ENCODE results near the gene RAB11FIP5.

The RAB11FIP5 gene

DNA sequence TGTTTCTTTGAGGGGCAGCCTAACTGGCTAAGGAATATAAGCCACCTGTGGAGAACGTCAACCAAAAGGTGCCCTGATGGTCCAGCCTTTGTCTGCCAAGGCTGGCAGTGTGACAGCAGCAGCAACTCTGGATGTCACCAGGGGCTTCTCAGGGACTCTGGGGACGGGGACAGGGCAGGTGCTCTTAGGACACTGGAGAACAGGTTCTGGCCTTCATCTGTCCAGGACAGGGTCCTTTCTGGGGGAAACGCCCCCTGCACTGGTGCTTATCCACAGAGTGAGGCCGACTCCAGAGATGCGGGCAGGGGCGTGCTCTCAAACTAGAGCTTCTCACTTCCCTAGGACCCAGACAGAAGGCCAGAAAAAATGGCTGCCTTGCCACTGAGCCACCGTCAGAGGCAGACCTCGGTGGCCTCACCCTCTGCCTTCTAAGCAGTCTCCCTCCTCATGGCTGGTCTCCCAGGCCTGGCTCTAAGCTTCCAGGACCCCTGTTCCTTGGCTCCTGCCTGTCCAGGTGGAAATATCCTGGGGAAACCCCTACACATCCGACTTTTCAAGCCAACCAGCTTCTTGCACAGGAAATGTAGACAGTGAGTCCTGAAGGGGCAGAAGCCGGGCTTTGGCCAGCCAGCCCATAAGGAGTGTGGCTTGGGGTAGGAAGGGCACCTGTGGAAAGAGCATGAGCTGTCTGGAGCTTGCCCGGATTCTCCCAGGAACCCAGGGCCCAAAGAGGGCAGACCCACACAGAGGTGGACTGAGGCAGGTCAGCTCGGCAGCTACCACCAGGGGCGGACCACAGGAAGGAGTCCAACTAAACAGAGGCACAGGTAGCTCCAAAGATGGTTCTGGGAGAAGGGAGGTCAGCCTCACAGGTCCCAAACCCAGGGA, 30.0 kb downstream of the RAB11FIP5 start:
- no peak for DNase-seq

GRCh38 chr2:73081181-73081671, 31.5 kb downstream of the RAB11FIP5 start:
- DNase-seq: no peak

DNA sequence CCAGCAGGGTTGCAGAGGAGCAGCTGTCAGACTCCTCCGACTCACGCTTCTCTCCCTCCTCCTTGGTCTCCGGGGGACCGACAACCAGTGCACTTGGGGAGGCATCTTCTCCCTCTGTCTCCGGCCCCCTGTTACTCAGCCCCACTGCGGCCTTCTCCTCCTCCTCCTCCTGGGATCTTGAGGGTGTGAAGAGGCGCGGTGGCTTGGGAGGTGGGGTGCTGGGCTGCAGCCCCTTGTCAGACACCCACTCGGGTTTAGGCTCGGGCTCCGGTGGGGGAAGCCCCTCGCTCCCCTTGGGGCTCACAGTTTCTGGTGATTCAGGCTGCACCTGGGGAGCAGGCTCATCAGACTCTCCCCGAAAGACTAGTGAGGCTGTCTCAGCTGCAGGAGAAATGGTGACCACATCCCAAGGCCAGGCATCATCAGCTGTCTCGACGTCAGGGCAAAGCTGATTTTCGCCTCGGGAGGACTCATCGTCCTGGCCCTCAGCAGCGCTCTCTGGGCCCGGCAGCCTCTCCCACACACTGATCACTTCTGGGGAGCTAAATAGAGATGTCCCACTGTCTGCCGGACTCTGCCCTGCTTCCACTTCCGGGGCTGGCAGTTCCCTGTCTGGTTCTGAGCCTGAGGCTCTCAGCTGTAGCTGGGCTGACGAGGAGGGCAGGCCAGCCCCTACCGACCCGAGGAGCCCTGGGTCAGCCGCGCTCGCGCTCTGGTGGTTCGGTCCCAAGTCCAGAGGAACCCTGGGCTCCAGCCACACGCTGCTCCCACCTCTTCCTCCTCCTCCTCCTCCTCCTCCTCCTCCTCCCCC, 32.2 kb downstream of the RAB11FIP5 start:
- DNase-seq: no peak

DNA sequence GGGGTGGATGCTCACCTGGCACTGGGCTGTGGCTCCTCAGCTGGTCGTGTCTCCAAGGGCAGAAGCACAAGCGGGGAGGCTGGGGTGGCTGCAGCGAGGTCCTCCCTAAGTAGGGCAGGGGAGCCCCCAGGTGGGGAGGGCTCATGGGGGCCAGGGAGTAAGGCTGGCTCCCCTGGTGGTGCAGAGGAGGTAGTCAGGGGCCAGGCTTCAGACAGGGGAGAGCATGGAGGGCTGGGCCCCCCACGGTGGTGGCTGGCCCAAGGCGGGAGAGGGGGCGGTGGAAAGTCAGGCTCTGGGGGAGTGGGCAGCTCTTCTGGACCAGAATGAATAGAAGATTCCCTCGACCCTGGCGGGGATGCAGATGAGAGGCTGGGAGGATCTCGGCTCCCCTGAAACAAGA, 33.1 kb downstream of the RAB11FIP5 start:
- no peak for DNase-seq

- DNase-seq: no peak
These were observed 34.0 kb downstream of the RAB11FIP5 start for GRCh38 chr2:73078457-73079411.

- DNase-seq: no peak
These were observed 35.3 kb downstream of the RAB11FIP5 start for GRCh38 chr2:73077424-73077795.

GRCh38 chr2:73076701-73077423, 35.9 kb downstream of the RAB11FIP5 start:
- DNase-seq: no peak

GRCh38 chr2:73075477-73076373, 37.0 kb downstream of the RAB11FIP5 start:
- DNase-seq: no peak

- no peak for DNase-seq
These were observed 38.4 kb downstream of the RAB11FIP5 start for GRCh38 chr2:73074110-73075069.

DNA sequence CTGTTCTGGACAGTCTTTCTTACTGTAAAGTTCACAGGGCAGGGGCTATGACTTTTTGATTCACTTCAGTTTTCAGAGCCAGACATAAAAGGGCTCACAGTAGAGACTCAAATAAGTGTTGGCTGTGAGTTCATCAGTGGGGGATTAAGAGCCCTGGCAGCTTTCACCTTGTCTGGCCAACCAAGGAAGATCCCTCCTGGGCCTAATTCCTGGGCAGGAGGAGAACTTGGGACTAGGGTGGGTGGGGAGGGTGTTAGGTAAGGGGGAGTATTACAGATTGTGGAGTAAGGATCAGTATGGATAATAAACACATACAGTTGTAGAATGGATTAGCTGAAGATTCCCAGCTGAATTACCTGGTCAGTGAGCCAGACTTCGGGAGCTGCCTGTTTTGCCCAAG, 40.3 kb downstream of the RAB11FIP5 start:
- no peak for DNase-seq

DNA sequence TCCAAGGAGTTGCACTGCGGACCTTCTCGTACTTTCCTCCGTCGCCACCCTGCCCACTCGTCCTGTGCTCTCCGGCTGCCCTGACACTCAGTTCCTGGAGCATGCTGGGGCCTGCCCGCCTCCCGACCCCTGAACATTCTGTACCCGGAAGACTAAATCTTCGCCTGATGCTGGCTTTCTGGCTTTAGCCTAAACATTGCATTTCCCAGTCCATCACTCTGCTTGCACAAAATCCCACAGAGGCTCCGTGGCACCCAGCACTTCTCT, 40.7 kb downstream of the RAB11FIP5 start:
- no peak for DNase-seq

- peak; percentile 96 for DNase-seq
These were observed 41.2 kb downstream of the RAB11FIP5 start, which contains the start of gene SFXN5 for GRCh38 chr2:73071360-73072128. Gene SFXN5 (minus strand): TSS chr2:73071712. CDS start chr2:73071705, 7 bp downstream.

- peak; percentile 40 for DNase-seq
These were observed 41.9 kb downstream of the RAB11FIP5 start for GRCh38 chr2:73070643-73071359.

- no peak for DNase-seq
These were observed 42.7 kb downstream of the RAB11FIP5 start for GRCh38 chr2:73069855-73070642.

DNA sequence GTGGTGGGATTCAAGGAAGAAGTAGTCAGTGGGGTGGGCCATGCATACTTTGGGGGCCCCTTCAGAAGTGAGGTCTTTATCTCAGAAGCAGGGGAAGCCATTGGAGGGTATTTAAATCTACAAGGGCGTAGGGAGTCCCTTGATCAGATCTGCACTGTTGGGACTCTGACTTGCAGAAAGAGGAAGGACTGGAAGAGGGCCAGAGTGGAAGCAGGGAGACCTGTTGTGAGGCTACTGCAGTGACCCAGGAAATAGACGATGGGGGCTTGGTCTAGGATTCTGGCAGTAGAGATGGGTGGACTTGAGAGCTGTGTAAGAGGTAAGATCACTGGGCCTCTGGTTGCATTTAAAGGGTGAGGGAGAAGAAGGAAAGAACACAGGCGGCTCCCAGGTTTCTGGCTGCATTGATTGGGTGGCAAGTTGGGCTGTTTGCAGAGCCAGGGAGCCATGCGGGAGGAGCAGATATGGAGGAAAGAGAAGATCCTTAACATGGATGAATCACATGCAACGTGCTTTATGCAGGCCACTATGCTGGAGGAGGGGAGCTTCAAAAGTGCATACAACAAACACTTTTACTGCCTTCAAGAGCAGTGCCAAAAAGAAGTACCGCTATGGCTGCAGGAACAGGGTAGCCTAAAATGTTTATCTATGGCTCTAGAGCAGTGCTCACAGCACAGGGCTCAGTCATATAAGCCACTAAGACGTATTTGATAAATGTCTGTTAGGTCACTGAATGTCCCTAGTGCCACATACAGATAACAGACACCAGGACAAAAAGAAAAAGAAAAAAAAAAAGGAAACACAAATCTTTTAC, 43.5 kb downstream of the RAB11FIP5 start:
- DNase-seq: no peak

- no peak for DNase-seq
These were observed 44.6 kb downstream of the RAB11FIP5 start for GRCh38 chr2:73068147-73068546.

GRCh38 chr2:73067043-73067442, 45.7 kb downstream of the RAB11FIP5 start:
- no peak for DNase-seq
